ENCODE data around the gene KLF11. TPM values are rescaled to one million over a fixed set of nuclear protein-coding genes. Genes with fewer than 3 reads are reported as not detected.

The KLF11 gene
- total and polyA plus RNA-seq, 9 of the 15 experiments (the other 6 are each of a cell fraction or from before 2014, with no cell fraction given): 2.1 to 13.4 (median 6.5) TPM

GRCh38 chr2:10057231-10058107 lies 14.1 kb downstream of the KLF11 start (continued):
- TF ChIP-seq RB1 (IDR thresholded peaks at IDR 0.05; ENCODE audit: low read depth) (no peak), HMGN3 (IDR thresholded peaks at IDR 0.05; ENCODE audit: borderline replicate concordance, extremely low read depth, insufficient read length, low read depth, low read length) (peak; percentile 35), ZNF551 (CRISPR knock-in tag; IDR thresholded peaks at IDR 0.05) (no peak), TOE1 (IDR thresholded peaks at IDR 0.05; ENCODE audit: borderline replicate concordance) (peak; percentile 30; the same call in 1 of the 2 replicates), TOE1 (CRISPR knock-in tag; IDR thresholded peaks at IDR 0.05; ENCODE audit: borderline replicate concordance, low read depth) (no peak), EP400 (IDR thresholded peaks at IDR 0.05) (peak; percentile 69), ZFP91 (CRISPR knock-in tag; IDR thresholded peaks at IDR 0.05) (no peak), CEBPB (tag; IDR thresholded peaks at IDR 0.05) (peak; percentile 52; the same call in 1 of the 2 replicates), KAT7 (CRISPR knock-in tag; IDR thresholded peaks at IDR 0.05; ENCODE audit: borderline replicate concordance) (no peak), PHF20 (IDR thresholded peaks at IDR 0.05; ENCODE audit: partially characterized antibody) (peak; percentile 38), SMAD2 (IDR thresholded peaks at IDR 0.05; ENCODE audit: low read depth, low read length) (no peak), FOXJ2 (tag; IDR thresholded peaks at IDR 0.05) (no peak), SRSF9 (IDR thresholded peaks at IDR 0.05; ENCODE audit: borderline replicate concordance, low read depth, low read length) (no peak), ZNF407 (IDR thresholded peaks at IDR 0.05; ENCODE audit: low read depth) (no peak), NFIX (CRISPR knock-in tag; IDR thresholded peaks at IDR 0.05; ENCODE audit: low read depth) (no peak), POLR2A (conservative IDR thresholded peaks at IDR 0.05) (peak; percentile 46; the same call in 1 of the 2 replicates), ZFX (CRISPR knock-in tag; IDR thresholded peaks at IDR 0.05) (peak; percentile 45), KDM1A (IDR thresholded peaks at IDR 0.05) (0 out of 4 replicates have a peak, but pooled peaks of 1 of the 2 experiments have one; percentile 22), ZNF764 (CRISPR knock-in tag; IDR thresholded peaks at IDR 0.05; ENCODE audit: low read depth) (no peak), EGR1 (conservative IDR thresholded peaks at IDR 0.05) (peak; percentile 91)
